Measurements from ENCODE around the gene ARTN.
A peak's percentile ranks its signal among the peaks of the same experiment; 100 is the strongest.

ARTN gene

GRCh38 chr1:43925846-43926245 is 7.8 kb upstream of the ARTN start:
- DNase-seq (ENCODE audit: low spot score): no peak

GRCh38 chr1:43930168-43930948 is 3.2 kb upstream of the ARTN start:
- no peak for DNase-seq (ENCODE audit: low spot score)

- DNase-seq (ENCODE audit: low spot score): no peak
Measured at GRCh38 chr1:43930949-43931275, 2.7 kb upstream of the ARTN start.

GRCh38 chr1:43931711-43932660 is 1.6 kb upstream of the ARTN start:
- DNase-seq (ENCODE audit: low spot score): no peak

- peak; percentile 60 for DNase-seq (ENCODE audit: low spot score)
Measured at GRCh38 chr1:43932786-43933385, 715 bp upstream of the ARTN start.

- peak; percentile 84 for DNase-seq (ENCODE audit: low spot score)
Measured at GRCh38 chr1:43934101-43934985, 742 bp downstream of the ARTN start.

- DNase-seq (ENCODE audit: low spot score): no peak
Measured at GRCh38 chr1:43934986-43935324, 1.4 kb downstream of the ARTN start.

- no peak for DNase-seq (ENCODE audit: low spot score)
Measured at GRCh38 chr1:43935711-43936427, 2.3 kb downstream of the ARTN start.

- peak; percentile 68 for DNase-seq (ENCODE audit: low spot score)
Measured at GRCh38 chr1:43936431-43937151, 3.0 kb downstream of the ARTN start.

- DNase-seq (ENCODE audit: low spot score): no peak
Measured at GRCh38 chr1:43937179-43937865, 3.7 kb downstream of the ARTN start.

GRCh38 chr1:43938383-43938782 is 4.8 kb downstream of the ARTN start:
- DNase-seq (ENCODE audit: low spot score): no peak

- no peak for DNase-seq (ENCODE audit: low spot score)
Measured at GRCh38 chr1:43938892-43939587, 5.4 kb downstream of the ARTN start.

- DNase-seq (ENCODE audit: low spot score): no peak
Measured at GRCh38 chr1:43942411-43942810, 8.8 kb downstream of the ARTN start.

GRCh38 chr1:43944860-43945259 is 11.3 kb downstream of the ARTN start:
- no peak for DNase-seq (ENCODE audit: low spot score)

- DNase-seq (ENCODE audit: low spot score): no peak
Measured at GRCh38 chr1:43945674-43946235, 12.2 kb downstream of the ARTN start.

GRCh38 chr1:43946236-43947060 is 12.8 kb downstream of the ARTN start, which contains the start of gene IPO13:
Gene IPO13, plus strand, starts transcription at chr1:43946950. Its CDS starts 651 bp downstream, at chr1:43947601.
- DNase-seq (ENCODE audit: low spot score): peak; percentile 98

GRCh38 chr1:43947061-43947873 is 13.7 kb downstream of the ARTN start:
- peak; percentile 34 for DNase-seq (ENCODE audit: low spot score)
